Fibroblast of skin of right quadriceps (primary cell): ENCODE results near the gene ERI3.

Experiments
- DNase-seq: peaks from one replicate; pipeline ENCODE4 v3.0.0-alpha.2; 2013

ERI3 gene

DNA sequence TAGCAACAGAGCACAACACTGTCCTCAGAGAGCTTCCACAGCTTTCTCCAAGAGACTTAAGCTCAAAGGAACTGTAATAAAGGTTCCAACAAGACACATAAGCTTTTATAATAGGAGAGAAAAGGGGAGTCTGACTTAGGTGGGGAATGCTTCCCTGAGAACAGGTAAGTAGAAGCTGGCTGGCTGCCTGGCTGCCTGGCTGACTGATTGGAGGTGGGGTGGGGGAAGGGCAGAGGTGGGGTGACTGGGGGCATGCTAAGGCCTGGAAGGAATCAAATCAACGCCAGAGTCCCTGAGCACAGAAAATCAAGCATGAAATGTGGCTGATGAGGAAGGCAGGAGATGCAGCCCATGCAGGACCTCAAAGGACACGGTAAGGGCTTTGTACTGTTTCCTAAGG, 96.0 kb downstream of the ERI3 start:
- DNase-seq: no peak

DNA sequence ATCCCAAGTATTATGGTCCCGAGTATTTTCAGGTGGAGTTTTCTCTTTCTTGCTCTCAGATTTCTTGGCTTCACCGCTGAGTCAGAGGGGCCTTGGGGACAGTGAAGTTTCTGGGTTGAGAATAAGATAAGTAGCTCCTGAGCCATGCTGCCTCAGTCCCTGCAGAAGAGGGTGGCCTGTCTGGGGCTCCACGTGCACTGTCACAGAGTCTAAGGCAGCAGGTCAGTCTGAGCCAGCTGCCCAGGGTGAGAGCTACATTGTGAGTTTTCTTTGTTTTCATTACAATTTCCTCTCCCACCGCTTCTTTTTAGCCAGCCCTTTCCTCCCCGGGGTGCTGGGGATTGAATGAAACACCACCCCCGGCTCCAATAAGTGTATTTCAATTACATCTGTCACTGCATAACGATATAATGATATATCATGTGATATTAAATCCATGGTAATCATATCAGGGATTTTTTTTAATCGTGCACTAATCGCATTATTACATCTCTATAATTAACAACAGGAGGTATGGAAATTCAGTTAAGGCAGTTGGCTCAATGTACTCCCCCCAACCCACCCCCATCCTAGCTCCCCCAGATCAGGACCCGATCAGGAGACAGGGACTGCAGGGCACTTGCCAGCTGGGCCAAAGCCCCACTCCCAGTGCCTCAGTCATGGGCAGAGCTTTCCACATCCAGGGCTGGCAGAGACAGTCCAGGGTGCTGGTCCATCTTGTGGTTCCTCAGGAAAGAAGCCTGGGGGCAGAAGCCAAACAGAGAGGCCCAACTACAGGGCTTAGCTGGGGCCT, 98.1 kb downstream of the ERI3 start:
- no peak for DNase-seq

DNA sequence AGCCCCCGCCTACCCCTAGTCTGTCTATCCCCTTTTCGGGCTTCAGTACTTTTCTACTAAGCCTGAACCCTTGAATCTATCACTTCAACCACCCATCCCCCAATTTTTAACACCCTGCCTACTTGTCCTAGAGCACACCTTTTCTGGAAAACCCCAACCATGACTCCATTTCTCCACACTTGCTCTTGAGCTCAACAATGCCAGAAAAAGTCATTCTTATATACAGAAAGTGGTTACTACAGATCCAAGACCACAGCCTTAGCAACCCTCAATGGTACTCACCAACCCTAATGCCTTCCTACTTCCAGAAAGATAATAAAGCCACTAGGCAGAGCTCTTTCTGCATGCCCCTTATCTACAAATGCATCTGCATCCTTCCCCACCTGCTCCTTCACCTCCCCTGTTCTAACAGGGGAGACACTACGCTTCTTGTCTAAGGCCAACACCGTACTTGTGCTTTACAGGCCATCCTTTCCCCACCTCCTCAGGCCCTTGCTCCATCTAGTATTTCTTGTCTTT, 100.6 kb downstream of the ERI3 start:
- DNase-seq: no peak

DNA sequence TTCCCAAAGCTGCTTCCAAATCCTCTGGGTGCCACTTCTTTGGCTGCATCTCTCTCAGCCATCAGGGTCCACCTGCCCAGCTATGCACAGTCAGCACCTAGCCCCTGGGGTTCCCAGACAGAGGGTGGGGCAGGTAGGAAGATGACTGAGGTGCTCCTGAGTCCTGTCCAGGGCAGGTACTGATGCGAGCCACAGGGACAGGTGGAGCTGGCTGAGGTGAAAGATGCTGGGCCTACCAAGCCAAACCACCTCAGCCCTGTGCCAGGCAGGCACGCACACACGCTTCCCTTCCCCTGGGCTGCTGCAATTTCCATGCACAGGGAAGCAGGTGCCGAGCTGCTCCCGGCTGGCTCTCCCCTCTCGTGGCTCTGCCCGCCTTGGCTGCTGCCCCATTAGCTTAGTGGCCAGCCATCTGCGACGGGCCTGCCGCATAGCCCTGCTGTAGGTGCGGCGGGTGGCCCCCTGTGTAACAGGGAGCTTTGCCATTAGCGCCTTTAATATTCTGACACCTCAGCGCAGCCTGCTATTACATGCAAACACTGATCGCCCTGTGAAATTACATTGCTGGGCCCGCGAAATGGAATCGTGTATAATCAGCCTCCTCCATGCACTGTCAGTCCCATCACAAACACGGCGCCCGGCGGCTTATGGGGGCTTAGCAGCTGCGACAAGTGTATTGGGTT, 102.9 kb downstream of the ERI3 start:
- DNase-seq: no peak

DNA sequence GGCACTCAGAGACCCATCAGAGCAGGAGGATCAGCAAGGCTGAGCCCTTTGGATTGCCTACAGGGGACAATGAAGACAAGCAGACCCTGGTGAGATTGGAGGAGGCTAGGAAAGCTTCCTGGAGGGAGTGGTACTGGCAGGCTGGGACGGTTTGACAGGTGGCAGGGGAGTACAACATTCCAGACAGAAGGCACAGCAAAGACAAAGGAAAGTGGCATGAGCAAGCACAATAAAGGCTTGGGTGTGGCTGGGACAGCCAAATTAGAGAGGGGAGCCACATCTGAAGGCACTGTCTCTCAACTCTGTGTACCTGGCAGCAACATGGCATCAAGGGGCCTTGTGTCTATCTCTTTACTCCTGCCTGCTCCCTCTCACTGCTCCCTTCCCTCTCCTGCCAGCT, 103.6 kb downstream of the ERI3 start:
- DNase-seq: no peak

DNA sequence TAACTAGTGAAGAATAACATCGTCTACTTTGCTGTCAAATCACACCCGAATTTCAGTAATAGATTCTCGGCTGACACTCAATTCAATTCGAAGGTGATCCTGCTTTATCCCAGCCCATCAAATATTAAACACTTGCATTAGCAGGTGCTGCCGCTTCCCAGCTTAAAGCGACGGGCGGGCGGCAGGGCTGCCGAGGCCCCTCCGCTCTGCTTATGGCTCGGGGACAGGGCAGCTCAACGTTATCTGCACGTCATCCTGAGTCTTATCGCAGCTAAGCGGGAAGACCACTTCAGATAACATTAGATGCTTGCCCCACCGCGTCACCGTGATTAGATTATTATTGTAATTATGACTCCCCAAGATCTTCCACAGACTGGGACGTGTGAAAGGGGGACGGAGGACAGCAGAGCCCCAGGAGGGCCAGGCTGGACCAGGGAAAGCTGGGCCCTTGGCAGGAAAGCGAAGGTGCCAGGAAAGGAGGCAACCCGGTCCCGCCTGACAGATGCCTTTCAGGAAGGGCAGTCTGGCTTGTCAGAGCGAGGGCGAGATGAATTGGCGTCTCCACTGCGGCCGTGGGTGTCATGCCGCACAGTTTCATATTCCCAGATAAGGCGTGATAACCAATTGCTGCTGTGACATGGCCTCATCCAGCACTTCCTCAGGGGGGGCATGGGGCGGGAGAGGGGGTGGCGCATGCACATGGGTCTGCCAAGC, 104.8 kb downstream of the ERI3 start:
- no peak for DNase-seq

DNA sequence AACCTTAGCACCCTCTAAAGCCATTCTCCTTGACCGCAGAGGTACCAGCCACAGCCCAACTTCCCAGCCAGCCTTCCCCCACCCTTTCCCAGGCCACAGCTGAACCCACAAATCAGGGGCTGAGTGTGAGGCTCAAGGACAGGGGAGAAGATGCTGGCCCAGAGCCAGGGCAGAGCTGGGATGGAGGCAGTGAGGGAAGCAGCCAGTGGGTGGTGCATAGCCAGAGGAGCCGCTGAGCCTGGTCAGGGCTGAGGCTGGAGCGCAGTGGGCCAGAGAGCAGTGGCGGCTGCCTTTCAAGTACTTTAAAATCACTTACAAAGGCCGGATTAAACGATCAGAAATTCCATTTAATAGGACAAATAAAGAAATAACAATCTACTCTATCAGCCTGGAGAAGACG, 105.5 kb downstream of the ERI3 start:
- DNase-seq: no peak

DNA sequence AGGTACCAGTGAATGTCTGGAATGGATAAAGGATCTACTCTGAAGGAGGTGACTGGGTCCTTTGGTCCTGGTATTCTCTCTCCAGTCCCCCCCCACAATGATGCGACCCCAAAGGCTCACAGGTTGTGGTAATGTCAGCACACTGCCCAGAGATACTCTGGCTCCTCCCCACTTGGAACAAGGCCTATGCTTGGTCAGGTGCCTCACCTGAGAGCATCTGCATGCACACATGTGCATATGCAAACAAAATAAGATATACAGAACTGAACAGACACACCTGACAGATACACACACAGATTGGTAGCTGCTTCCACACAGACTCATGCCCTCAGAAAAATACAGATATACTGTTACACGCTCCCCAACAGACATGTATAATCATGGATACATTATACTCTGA, 108.3 kb downstream of the ERI3 start:
- DNase-seq: no peak

DNA sequence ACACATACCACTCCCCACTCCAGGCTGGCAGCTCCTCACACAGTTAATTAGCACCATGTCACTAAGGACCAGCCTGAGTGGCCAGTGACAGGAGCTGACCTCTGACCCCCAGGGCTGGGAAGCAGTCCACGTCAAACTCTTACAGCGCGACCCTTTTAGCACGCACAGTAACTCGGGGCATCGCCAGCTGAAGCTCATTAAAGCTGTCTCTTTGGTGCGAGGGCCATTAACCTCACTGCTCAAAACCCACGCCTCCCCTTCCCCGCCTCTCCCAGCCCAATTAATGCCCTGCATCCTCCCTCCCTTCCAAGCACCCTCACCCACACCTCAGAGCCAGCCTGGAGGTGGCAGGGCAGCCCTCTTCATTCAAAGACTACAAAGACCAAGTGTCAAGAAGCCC, 110.1 kb downstream of the ERI3 start:
- DNase-seq: no peak

DNA sequence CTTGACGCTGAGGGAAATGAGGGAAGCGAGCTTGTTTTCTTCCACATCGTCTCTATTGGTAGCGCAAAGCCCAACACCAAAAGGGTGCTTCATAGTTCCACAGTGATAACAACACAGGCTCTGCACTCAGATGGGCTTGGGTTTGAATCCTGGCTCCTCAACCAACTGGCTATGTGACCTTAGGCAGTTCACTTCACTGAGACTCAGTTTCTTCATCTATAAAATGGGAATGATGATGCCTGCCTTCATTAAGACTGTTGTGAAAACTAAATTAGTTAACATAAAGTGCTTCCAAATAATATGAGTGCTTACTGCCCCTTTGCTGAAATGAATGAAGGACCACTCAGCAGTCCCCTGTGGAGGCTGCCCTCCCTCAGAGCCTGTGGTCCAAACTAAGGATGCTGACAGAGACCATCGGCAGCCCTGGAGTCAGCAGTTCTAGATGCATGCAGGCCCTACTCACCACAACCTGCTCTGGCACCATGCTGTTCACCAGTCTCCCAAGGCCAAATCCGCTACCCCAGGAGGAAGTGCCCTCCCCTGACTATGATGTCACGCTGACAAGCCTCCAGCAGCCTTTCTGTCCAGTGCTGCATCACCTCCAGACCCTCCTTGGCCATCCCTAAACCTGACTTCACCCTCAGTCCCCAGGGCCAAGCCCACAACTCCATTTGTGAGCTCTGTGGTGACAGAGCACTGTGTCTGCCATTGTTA, 111.1 kb downstream of the ERI3 start:
- no peak for DNase-seq

DNA sequence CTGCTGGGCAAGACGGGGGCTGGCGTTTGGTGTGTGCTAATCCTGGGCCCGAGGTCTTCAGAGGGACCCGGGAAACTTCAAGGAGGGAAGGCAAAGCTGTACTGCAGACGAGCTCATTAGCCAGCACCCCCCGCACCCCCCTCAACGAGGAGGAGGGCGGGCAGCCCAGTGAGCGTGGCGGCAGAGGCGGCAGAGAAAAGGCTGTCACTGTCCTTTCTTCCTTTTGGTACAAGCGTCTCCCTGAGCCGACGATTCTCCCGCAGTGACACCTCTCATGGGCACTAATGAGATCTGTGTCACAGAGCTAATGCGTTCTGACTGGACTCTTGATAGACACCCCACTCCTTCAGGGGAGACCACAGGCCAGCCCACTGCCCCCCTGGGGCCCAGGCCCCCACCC, 112.3 kb downstream of the ERI3 start:
- no peak for DNase-seq

DNA sequence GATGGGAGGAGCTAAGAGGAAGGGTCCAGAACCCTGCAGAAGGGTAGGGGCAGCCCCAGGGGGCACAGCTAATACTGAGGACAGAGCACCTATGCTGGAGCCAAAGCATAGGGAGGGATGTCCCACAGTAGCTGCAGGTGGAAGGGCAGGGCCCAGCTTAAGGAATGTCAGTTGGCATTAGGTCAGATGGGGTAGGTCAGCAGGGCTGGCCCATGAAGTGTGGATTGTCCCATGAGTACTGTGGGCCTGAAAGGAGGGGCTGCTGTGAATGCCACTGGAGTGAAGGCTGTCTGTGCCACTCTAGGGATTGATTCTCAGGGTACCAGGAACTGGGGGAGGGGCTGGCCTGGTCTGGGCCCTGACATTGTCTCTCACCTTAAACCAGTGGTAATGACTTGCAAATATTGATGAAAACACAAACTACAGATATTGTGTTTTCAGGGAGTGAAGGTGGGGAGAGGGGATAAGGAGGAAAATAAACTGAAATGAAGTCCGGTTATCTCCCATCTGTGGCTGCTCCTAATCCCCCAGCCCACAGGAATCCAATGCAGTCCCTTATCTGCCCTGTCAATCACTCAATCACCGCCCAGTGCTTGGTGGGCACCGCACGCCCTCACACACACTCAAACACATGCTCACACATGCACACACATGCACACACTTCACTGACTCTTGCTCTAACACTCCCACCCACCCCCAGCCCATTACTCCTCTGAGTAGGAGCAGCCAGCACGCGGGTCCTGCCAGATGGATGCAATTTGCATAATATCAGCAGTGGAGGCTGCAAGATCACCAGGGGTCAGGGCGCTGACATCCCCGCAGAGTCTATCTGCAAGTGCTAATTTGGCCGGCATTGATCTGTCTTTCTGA, 114.0 kb downstream of the ERI3 start:
- no peak for DNase-seq

DNA sequence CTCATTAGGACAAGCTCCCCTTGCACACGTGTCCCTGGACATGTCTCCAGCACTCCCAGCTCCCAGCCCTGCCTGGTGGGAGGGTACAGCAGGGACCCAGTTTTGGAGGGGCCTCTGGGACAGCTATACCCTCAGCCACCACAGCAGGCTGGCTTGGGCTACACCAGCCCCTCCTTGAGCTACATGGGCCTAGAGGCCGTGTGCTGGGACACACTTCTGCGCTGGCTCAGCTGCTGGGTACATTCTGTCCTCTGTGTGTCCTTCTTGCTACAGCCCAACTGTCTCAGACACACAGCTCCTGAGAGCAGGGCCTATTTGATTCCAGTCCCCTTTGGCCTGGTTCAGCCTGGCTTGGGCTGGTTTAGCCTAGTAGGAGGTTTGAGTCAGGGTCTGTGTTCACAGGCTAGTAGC, 115.1 kb downstream of the ERI3 start:
- DNase-seq: no peak

DNA sequence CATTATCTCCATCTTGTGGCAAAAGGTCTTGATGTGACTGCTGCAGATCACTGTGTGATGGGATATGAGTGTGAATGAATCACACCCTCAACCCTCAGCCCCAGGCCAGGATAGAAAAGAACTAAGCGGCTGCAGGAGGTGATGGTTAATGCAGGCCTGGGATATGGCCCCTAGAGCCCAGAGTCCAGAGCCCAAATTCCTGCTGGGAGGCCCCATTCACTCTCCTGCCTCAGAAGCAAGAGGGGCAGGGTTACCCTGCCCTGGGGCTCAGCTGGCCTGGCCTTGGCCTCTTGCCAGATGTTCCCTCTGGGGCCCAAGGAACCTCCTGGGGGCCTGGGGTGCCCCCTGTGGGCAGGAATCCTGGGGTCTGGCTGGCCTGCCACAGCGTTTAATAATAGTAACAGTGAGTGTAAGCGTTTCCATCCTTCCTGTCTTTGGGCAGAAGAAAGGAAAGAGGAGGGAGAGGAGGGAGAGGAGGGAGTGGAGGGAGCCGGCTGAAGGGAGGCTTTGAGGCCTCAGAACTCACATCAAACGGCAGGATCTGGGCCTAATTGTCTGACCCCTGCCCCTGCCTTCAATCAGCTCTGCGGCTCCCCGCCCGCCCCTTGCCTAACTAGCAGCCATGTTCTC, 115.6 kb downstream of the ERI3 start:
- peak; percentile 74 for DNase-seq

DNA sequence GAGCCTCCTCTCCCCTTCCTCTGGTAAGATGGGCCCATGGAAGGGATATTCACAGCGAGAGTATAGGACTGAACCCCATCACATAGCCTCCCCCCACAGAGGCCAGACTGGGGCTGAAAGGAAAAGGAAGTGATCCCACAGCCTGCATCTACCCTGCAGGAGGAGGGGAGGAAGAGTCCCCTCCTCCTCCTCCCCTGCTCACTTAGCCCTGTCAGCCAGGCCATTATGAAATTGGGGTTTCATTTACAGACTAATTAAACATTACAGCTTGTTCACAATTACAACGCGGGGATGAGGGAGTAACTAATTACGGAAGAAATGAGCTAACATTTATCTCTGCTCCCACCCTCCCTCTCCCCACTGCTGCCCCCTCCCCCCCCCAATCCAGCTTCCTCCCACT, 116.4 kb downstream of the ERI3 start:
- no peak for DNase-seq

DNA sequence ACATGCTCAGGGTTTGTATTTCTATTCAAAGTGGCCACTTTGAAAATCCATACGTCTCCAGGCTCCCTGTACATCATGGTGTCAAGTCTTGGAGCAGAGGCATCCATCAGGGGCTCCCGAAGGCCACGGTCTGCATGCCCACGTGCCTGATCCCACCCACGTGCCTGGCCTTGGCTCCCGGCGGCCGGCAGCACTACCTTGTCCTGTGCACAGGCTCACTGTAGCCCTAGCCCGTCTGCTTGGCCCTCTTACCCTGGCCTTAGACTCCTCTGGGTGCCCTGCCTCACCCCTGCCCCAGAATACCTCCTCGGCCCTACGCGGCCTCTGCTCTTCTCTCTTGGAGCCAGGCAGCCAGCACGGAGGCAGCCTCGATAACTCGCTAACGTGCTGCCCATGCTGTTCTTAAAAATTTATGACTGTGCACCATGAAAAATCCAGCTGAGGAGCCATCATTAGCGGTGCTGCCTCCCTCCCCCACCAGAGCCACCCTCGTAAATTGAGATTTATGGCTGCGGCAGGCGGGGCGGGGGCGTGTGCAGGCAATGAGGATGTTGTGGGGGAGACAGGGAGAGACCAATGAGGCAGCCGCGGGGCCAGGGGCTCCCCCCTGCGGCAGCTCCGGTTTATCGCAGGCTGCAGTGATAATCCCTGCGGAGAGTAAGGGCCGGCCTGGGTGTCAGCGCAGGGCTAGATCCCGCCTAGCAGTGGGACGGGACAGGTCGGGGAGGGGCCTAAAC, 117.2 kb downstream of the ERI3 start:
- peak; percentile 92 for DNase-seq

DNA sequence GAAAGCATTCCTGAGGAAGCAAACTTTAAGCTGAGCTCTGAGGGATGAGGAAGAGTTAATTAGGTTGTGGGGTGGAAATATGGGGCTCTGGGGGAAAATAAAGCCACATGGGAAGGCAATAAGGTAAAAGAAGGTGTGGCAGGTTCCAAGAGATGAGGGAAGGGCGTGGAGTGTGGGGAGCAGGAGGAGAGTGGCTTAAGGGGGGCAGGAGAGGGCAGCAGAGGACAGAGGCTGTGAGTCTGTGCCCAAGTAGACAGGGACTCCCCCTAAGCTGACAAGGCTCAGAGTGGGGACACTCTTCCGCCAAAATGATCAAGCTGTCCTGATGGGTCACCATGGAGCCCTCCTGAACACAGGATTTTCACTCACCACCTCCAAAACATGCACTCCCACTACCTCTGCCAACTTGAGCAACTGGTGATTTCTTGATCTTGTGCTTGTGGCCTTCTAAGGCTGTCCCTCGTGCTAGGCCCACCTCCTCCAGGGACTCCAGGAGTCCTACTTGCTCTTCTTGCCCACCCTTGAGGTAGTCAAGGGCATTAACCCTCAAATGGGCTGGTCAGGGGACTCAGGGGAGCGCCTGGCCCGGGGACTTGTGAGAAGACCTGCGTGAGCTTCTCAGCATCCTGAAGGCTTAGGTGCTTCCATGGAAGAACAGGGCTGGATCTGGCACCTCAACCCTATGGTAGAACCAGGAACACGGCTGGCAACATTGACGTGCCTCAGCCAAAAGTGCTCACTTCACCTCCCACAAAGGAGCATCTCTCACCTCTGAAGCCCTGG, 118.4 kb downstream of the ERI3 start:
- no peak for DNase-seq

DNA sequence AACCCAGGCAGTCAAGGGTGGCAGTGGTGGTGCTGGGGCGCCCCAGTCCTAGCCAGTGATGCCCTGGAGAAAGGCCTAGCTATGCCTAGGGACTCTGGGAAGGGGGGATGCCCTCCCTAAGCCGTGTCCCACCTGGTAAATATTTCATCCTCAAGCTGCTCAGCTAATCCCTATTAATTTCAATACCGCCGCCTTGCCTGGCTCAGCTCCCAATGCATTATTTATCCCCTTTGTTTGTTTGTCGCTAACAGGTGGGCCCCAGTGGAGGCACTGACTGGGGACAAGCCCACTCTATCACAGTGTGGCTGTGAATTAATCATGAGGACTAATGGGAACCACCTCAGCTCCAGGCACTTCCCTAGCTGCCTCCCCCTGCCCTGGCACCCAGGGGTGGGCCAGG, 119.2 kb downstream of the ERI3 start:
- DNase-seq: no peak

DNA sequence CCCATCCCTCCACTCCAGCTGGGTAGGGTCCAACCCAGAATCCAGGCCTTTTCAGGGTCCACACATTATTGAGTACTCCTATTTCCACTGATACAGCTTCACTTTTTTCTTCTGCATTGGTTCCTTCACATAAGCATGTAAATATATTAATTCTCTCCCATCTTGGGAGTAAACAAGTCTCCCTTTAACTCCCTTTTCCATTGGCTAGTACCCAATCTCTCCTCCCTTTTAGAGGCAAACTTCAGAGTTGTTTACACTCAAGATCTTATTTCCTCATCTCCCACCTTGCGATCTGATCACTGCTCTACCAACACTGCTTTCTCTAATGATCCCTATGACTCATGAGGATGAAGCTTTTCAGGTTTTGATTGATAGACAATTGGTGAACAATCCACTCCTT, 121.5 kb downstream of the ERI3 start:
- no peak for DNase-seq

DNA sequence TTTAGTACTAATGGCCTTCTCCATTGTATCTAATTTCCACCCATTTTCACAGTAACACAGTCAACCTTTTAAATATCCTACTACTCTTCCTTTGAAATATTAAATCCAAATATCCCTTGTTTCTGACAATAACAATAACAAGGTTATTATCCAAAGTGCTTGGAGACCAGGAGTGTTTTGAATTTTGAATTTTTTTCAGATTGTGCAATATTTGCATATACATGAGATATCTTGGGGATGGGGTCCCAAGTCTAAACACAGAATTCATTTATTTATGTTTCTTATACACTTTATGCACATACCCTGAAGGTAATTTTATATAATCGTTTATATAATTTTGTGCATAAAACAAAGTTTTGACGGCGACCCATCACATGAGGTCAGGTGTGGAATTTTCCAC, 124.3 kb downstream of the ERI3 start:
- DNase-seq: no peak
